Posterior cingulate gyrus (tissue), 11 donors: ENCODE data around the gene EML1.

ENCODE experiments used
- DNase-seq, 10 donors: peaks; one replicate each; pipeline versions ENCODE4 v3.0.0 to v3.0.0-alpha.2; 2020 to 2021; ENCODE audit warnings: mixed read lengths in 3 of 10
- intact Hi-C: fragments of 100-400 bp; cut with DNase I; formaldehyde crosslinking; loops from one replicate; pipeline ENCODE4 v1.15.1; 2023

The EML1 gene

GRCh38 chr14:99971087-99971940 is 178.1 kb downstream of the EML1 start:
- intact Hi-C loops = loop anchor here (2.0 kb wide), 1 partner anchor 267 kb away; the partner anchor contains the start of gene YY1
- peak; percentile 66 to 97 (median 80) for DNase-seq

GRCh38 chr14:99971941-99972747 is 178.9 kb downstream of the EML1 start:
- intact Hi-C loops = loop anchor here (2.0 kb wide), 1 partner anchor 267 kb away; the partner anchor contains the start of gene YY1
- DNase-seq = peak in 2 of 10 donors; percentile 72 to 87

GRCh38 chr14:99972748-99973466 is 179.7 kb downstream of the EML1 start:
- intact Hi-C loops = no loop called here
- no peak for DNase-seq

GRCh38 chr14:99975190-99975589 is 182.0 kb downstream of the EML1 start:
- DNase-seq = no peak
- intact Hi-C loops = no loop called here

- intact Hi-C loops = no loop called here
Measured at GRCh38 chr14:99976021-99976420, 182.8 kb downstream of the EML1 start.

GRCh38 chr14:99976681-99977080 is 183.5 kb downstream of the EML1 start:
- intact Hi-C loops = no loop called here
- DNase-seq = no peak

More at GRCh38 chr14:99976021-99976420, 182.8 kb downstream of the EML1 start:
- no peak for DNase-seq

- intact Hi-C loops = loop anchor here (5.0 to 10.0 kb wide), 2 partner anchors 137 to 325 kb away; partner anchors contain the start of gene SLC25A29
- DNase-seq = no peak
Measured at GRCh38 chr14:99980299-99980698, 187.1 kb downstream of the EML1 start.

GRCh38 chr14:99981806-99982205 is 188.6 kb downstream of the EML1 start:
- DNase-seq = no peak
- intact Hi-C loops = loop anchor here (1.0 to 10.0 kb wide), 3 partner anchors 135 to 323 kb away; partner anchors contain the start of gene SLC25A29

GRCh38 chr14:99982537-99983250 is 189.5 kb downstream of the EML1 start:
- intact Hi-C loops = loop anchor here (1.0 to 10.0 kb wide), 3 partner anchors 135 to 322 kb away; partner anchors contain the start of gene SLC25A29
- peak in 6 of 10 donors; percentile 33 to 92 (median 62) for DNase-seq

- intact Hi-C loops = loop anchor here (5.0 to 10.0 kb wide), 2 partner anchors 134 to 321 kb away; partner anchors contain the start of gene SLC25A29
- no peak for DNase-seq
Measured at GRCh38 chr14:99983251-99984015, 190.2 kb downstream of the EML1 start.

- intact Hi-C loops = loop anchor here (5.0 to 10.0 kb wide), 2 partner anchors 133 to 321 kb away; partner anchors contain the start of gene SLC25A29
- DNase-seq = no peak
Measured at GRCh38 chr14:99984036-99984435, 190.8 kb downstream of the EML1 start.

- DNase-seq = no peak
- intact Hi-C loops = loop anchor here (10.0 kb wide), 1 partner anchor 318 kb away; the partner anchor contains the start of gene SLC25A29
Measured at GRCh38 chr14:99986396-99986795, 193.2 kb downstream of the EML1 start.

GRCh38 chr14:99989032-99989431 is 195.8 kb downstream of the EML1 start:
- no peak for DNase-seq
- intact Hi-C loops = loop anchor here (10.0 kb wide), 1 partner anchor 316 kb away; the partner anchor contains the start of gene SLC25A29

GRCh38 chr14:99990268-99991170 is 197.3 kb downstream of the EML1 start:
- DNase-seq = no peak
- intact Hi-C loops = no loop called here

- no peak for DNase-seq
- intact Hi-C loops = no loop called here
Measured at GRCh38 chr14:99991331-99991730, 198.1 kb downstream of the EML1 start.
